ENCODE measurements around the gene FABP1. TPM values are rescaled to one million over a fixed set of nuclear protein-coding genes. Genes with fewer than 3 reads are reported as not detected.

The FABP1 gene
- total and polyA plus RNA-seq, 2 donors (not counting 1 experiment from before 2014, with no cell fraction given): not detected

DNA sequence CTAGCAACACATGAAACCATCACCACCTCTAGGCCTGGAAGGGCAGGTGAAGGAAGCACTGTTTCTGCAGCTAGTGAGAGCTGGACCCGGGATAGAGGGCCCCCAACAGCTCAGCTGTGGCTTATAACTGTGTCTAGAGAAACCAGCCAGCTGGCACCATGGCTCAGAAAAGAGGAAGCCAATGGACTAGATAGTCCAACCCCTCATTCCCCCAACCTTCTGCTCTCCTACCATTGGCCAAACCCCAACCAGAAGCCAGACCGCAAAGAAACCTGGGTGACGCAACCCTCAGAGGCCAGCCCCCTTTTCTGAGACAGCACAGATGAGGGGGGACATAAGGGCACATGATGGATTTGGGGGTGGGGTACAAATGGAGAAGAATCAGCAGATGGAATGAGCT is 35.9 kb downstream of the FABP1 start:
- no peaks in the 10 kb centered on the region for H3K79me2 ChIP-seq (ENCODE audit: control insufficient read depth, insufficient read depth, low read length)
- no peaks in the 10 kb centered on the region for H4K20me1 ChIP-seq (ENCODE audit: control insufficient read depth, extremely low read depth, insufficient read depth, low read length)
- no peak overlapping the region for H3K9ac ChIP-seq (ENCODE audit: insufficient read depth, low read length)
- no peak overlapping the region for H3K4me3 ChIP-seq (replicated peaks in 1 of 4; ENCODE audit: control extremely low read depth in 1 of 4, insufficient read depth in 1 of 4, low read depth in 3 of 4, low read length in 4 of 4)
- H3K9me3 ChIP-seq (ENCODE audit: control insufficient read depth, insufficient read depth, low read depth, low read length): no peaks in the 10 kb centered on the region
- TF ChIP-seq, protein P1, sequence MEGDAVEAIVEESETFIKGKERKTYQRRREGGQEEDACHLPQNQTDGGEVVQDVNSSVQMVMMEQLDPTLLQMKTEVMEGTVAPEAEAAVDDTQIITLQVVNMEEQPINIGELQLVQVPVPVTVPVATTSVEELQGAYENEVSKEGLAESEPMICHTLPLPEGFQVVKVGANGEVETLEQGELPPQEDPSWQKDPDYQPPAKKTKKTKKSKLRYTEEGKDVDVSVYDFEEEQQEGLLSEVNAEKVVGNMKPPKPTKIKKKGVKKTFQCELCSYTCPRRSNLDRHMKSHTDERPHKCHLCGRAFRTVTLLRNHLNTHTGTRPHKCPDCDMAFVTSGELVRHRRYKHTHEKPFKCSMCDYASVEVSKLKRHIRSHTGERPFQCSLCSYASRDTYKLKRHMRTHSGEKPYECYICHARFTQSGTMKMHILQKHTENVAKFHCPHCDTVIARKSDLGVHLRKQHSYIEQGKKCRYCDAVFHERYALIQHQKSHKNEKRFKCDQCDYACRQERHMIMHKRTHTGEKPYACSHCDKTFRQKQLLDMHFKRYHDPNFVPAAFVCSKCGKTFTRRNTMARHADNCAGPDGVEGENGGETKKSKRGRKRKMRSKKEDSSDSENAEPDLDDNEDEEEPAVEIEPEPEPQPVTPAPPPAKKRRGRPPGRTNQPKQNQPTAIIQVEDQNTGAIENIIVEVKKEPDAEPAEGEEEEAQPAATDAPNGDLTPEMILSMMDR (conservative IDR thresholded peaks at IDR 0.05 in 1 of 2, IDR thresholded peaks at IDR 0.05 in 1 of 2; ENCODE audit: low read depth in 1 of 2, low read length in 2 of 2): no peak
- no peak for TF ChIP-seq EZH2 (IDR thresholded peaks at IDR 0.05; ENCODE audit: low read length, missing control alignments)
- no peaks in the 10 kb centered on the region for H3K27me3 ChIP-seq (ENCODE audit: control insufficient read depth, insufficient read depth, low read length)
- no peak overlapping the region for H2AFZ ChIP-seq (ENCODE audit: low read length)
- H3K4me2 ChIP-seq (ENCODE audit: extremely low read depth, insufficient read depth, low read length): no peak overlapping the region
- H3K36me3 ChIP-seq (ENCODE audit: control insufficient read depth, insufficient read depth, low read length): no peaks in the 10 kb centered on the region
- no peak overlapping the region for H3K27ac ChIP-seq (ENCODE audit: insufficient read depth, low read length)
- H3K4me1 ChIP-seq (ENCODE audit: control insufficient read depth, extremely low read depth, insufficient read depth, low read length): no peaks in the 10 kb centered on the region
- DNase-seq (ENCODE audit: low read depth in 2 of 2): no peak

DNA sequence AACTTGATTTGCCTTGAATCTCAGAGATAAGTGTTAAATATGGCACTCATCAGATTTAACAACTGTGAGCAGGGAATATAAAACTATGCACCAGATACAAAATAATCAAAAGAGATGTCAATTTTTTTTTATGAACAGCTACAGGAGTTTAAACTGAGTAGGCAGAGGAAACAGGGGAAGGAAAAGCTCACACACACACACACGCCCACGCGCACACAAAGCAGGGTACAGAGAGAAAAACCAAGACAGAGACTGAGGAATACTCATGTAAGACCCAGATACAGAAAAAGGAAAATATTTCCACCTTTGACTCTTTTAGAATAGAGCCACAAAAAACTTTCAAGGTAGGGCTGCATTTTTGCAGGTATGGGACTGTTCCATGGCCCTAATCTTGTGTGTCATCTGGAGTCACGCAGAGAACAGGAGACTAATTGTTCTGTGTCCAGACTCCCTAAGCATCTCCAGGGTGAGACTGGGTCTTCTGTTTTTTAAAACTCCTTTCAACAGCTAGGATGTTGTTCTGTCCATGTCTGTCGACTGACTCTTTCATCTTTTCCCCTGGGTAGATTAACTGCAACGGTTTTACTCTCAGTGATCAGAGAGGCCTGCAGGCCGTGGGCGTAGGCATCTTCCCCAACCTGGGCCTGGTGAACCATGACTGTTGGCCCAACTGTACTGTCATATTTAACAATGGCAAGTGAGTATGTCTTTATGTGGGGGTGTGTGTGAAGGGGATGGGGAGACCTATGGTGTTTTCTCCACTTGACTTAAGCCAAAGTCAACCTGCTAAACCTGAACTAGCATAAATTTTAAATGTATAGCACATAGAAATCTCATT is 37.2 kb downstream of the FABP1 start:
- Histone ChIP-seq H2AFZ (ENCODE audit: low read length) (no peak overlapping the region), H3K4me3 (replicated peaks in 1 of 4; ENCODE audit: control extremely low read depth in 1 of 4, insufficient read depth in 1 of 4, low read depth in 3 of 4, low read length in 4 of 4) (no peak overlapping the region), H3K4me2 (ENCODE audit: extremely low read depth, insufficient read depth, low read length) (no peak overlapping the region), H3K4me1 (ENCODE audit: control insufficient read depth, extremely low read depth, insufficient read depth, low read length) (no peaks in the 10 kb centered on the region), H4K20me1 (ENCODE audit: control insufficient read depth, extremely low read depth, insufficient read depth, low read length) (no peaks in the 10 kb centered on the region), H3K9ac (ENCODE audit: insufficient read depth, low read length) (no peak overlapping the region), H3K27ac (ENCODE audit: insufficient read depth, low read length) (no peak overlapping the region), H3K9me3 (ENCODE audit: control insufficient read depth, insufficient read depth, low read depth, low read length) (no peaks in the 10 kb centered on the region), H3K27me3 (ENCODE audit: control insufficient read depth, insufficient read depth, low read length) (no peaks in the 10 kb centered on the region), H3K79me2 (ENCODE audit: control insufficient read depth, insufficient read depth, low read length) (no peaks in the 10 kb centered on the region), H3K36me3 (ENCODE audit: control insufficient read depth, insufficient read depth, low read length) (no peaks in the 10 kb centered on the region)
- DNase-seq (ENCODE audit: low read depth in 2 of 2): no peak
- no peak for TF ChIP-seq EZH2 (IDR thresholded peaks at IDR 0.05; ENCODE audit: low read length, missing control alignments)
- TF ChIP-seq, protein P1 (conservative IDR thresholded peaks at IDR 0.05 in 1 of 2, IDR thresholded peaks at IDR 0.05 in 1 of 2; ENCODE audit: low read depth in 1 of 2, low read length in 2 of 2): no peak

DNA sequence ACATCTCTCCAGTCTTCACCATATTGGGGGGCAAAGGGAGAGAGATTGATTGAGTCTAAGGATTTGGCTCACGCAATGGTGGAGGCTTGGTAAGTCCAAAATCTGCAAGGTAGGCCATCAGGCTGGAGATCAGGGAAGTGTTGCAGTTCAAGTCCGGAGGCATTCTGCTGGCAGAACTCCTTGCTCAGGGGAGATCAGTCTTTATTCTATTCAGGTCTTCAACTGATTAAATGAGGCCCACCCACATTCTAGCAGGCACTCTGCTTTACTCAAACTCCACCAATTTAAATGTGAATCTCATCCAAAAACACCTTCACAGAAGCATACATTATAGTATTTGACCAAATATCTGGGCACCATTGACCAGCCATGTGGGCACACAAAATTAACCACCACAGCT is 38.9 kb downstream of the FABP1 start:
- H3K4me1 ChIP-seq (ENCODE audit: control insufficient read depth, extremely low read depth, insufficient read depth, low read length): no peaks in the 10 kb centered on the region
- H3K4me2 ChIP-seq (ENCODE audit: extremely low read depth, insufficient read depth, low read length): no peak overlapping the region
- H4K20me1 ChIP-seq (ENCODE audit: control insufficient read depth, extremely low read depth, insufficient read depth, low read length): no peaks in the 10 kb centered on the region
- no peak for TF ChIP-seq EZH2 (IDR thresholded peaks at IDR 0.05; ENCODE audit: low read length, missing control alignments)
- TF ChIP-seq, protein P1 (conservative IDR thresholded peaks at IDR 0.05 in 1 of 2, IDR thresholded peaks at IDR 0.05 in 1 of 2; ENCODE audit: low read depth in 1 of 2, low read length in 2 of 2): no peak
- no peaks in the 10 kb centered on the region for H3K36me3 ChIP-seq (ENCODE audit: control insufficient read depth, insufficient read depth, low read length)
- no peak overlapping the region for H3K27ac ChIP-seq (ENCODE audit: insufficient read depth, low read length)
- no peak for DNase-seq (ENCODE audit: low read depth in 2 of 2)
- no peak overlapping the region for H3K9ac ChIP-seq (ENCODE audit: insufficient read depth, low read length)
- no peaks in the 10 kb centered on the region for H3K27me3 ChIP-seq (ENCODE audit: control insufficient read depth, insufficient read depth, low read length)
- no peaks in the 10 kb centered on the region for H3K79me2 ChIP-seq (ENCODE audit: control insufficient read depth, insufficient read depth, low read length)
- H3K4me3 ChIP-seq (replicated peaks in 1 of 4; ENCODE audit: control extremely low read depth in 1 of 4, insufficient read depth in 1 of 4, low read depth in 3 of 4, low read length in 4 of 4): no peak overlapping the region
- H3K9me3 ChIP-seq (ENCODE audit: control insufficient read depth, insufficient read depth, low read depth, low read length): no peaks in the 10 kb centered on the region
- no peak overlapping the region for H2AFZ ChIP-seq (ENCODE audit: low read length)

All from fibroblast of lung (primary cell).